Glutamatergic neuron (in vitro differentiated cells): ENCODE measurements around the gene RUSC1. TPM values are rescaled to one million over a fixed set of nuclear protein-coding genes. Genes with fewer than 3 reads are reported as not detected.
A peak's percentile ranks its signal among the peaks of the same experiment; 100 is the strongest.

Experiments
- DNase-seq: peaks from one replicate; pipeline ENCODE4 v3.0.0; 2022
- H3K27ac Mint-ChIP-seq: one replicate; pipeline ENCODE4 v1.8.0; 2020; ENCODE audit warnings: mild to moderate bottlenecking, mixed read lengths, inconsistent platforms; ENCODE audit not compliant: unreplicated experiment
- H3K27me3 Mint-ChIP-seq: one replicate; pipeline ENCODE4 v1.8.0; 2020; ENCODE audit warnings: mild to moderate bottlenecking, moderate library complexity, mixed read lengths, inconsistent platforms; ENCODE audit not compliant: unreplicated experiment
- H3K36me3 Mint-ChIP-seq: one replicate; pipeline ENCODE4 v1.8.0; 2020; ENCODE audit warnings: mild to moderate bottlenecking, mixed read lengths, inconsistent platforms; ENCODE audit not compliant: unreplicated experiment
- H3K4me1 Mint-ChIP-seq: one replicate; pipeline ENCODE4 v1.8.0; 2020; ENCODE audit warnings: mild to moderate bottlenecking, low read depth, mixed read lengths, inconsistent platforms; ENCODE audit not compliant: unreplicated experiment
- H3K4me3 Mint-ChIP-seq: one replicate; pipeline ENCODE4 v1.8.0; 2020; ENCODE audit warnings: mild to moderate bottlenecking, mixed read lengths, inconsistent platforms; ENCODE audit not compliant: unreplicated experiment
- H3K9me3 Mint-ChIP-seq: one replicate; pipeline ENCODE4 v1.8.0; 2020; ENCODE audit warnings: mild to moderate bottlenecking, moderate library complexity, mixed read lengths, inconsistent platforms; ENCODE audit not compliant: unreplicated experiment
- total RNA-seq: library from RNA; stranded (reverse); fragmentation: NEBNext Ultra II Directional; extraction: Animal tissue kit (Norgen Biotek cat#: 25700); gene quantifications from one replicate; pipeline ENCODE4 v1.2.1, GENCODE V29; 2021; ENCODE audit not compliant: unreplicated experiment
- TF ChIP-seq, protein P1 (sequence below): fragments of 200-600 bp; sonication (generic); IDR thresholded peaks from one replicate; pipeline ENCODE4 v1.5.0; 2021; ENCODE audit not compliant: partially characterized antibody, unreplicated experiment

RUSC1 gene
- total RNA-seq, 1 donor from 2014 or later = 305 TPM

DNA sequence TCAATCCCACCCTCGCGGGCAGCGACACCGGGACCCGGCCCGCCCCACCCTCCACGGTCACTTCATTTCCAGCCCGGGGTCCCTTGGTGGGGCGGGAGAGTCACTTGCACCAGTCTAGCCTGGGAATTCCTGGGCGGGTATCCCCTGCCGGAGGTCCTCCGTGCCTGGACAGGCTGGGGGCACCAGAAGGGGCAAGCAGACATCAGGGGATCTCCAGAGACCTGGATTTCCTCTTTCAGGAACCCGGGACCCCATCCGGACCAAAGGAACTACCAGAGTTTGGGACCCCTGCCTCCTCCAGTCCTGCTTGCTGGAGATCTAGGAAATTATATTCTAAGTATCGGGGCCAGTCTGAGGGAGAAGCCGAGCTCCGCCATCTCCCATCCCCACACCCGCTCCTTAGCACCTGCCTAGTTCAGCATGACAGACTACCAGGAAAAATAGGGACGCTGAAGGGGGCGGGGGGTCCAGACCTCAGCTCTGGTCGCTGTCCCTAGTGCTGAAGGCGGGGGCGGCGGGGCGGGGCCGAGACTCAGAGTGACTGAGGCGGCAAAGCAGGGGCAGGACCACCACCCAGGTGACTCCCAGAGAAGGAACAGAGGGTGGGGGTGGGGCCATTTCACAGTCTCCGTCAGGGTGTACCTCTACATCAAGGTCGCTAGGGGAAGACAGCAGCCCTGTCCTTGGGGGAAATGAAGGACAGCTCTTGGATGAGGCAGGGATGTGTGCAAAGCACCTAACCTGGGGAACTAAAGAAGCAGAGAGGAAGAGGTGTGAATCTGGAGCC lies 42.6 kb upstream of the RUSC1 start:
- peak overlapping the region; percentile 81 for H3K4me3 Mint-ChIP-seq
- peaks cover 3% of the 10 kb centered on the region for H3K27me3 Mint-ChIP-seq
- TF ChIP-seq, protein P1, sequence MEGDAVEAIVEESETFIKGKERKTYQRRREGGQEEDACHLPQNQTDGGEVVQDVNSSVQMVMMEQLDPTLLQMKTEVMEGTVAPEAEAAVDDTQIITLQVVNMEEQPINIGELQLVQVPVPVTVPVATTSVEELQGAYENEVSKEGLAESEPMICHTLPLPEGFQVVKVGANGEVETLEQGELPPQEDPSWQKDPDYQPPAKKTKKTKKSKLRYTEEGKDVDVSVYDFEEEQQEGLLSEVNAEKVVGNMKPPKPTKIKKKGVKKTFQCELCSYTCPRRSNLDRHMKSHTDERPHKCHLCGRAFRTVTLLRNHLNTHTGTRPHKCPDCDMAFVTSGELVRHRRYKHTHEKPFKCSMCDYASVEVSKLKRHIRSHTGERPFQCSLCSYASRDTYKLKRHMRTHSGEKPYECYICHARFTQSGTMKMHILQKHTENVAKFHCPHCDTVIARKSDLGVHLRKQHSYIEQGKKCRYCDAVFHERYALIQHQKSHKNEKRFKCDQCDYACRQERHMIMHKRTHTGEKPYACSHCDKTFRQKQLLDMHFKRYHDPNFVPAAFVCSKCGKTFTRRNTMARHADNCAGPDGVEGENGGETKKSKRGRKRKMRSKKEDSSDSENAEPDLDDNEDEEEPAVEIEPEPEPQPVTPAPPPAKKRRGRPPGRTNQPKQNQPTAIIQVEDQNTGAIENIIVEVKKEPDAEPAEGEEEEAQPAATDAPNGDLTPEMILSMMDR = no peak
- H3K27ac Mint-ChIP-seq = peak overlapping the region; percentile 48
- DNase-seq = peak; percentile 66
- no peaks in the 10 kb centered on the region for H3K36me3 Mint-ChIP-seq
- H3K9me3 Mint-ChIP-seq = peaks cover 9% of the 10 kb centered on the region
- H3K4me1 Mint-ChIP-seq = peaks cover 13% of the 10 kb centered on the region

DNA sequence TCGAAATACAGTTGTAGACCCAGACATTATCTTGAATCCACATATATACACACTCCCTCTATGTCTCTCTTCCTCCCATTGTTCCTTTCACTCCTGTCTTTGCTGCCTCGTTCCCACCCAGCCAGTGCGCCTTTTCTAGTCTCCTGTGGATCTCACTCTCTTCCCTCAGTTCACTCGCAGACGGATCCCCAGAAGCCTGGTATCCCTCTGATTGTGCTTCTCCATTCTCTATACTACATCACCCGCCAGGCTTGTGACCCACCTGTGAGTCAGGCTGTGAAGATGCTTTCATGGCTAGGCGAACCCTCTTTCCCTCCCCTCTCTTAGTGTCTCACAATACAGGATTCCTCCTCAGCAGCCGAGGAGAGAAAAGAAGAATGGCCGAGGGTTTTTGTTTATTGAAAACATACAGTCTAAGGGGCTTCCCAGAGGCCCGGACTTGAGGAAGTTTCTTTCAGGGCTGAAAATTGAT lies 42.0 kb upstream of the RUSC1 start:
- peaks cover 3% of the 10 kb centered on the region for H3K27me3 Mint-ChIP-seq
- H3K36me3 Mint-ChIP-seq = no peaks in the 10 kb centered on the region
- peaks cover 9% of the 10 kb centered on the region for H3K9me3 Mint-ChIP-seq
- peak overlapping the region; percentile 81 for H3K4me3 Mint-ChIP-seq
- TF ChIP-seq, protein P1 = peak; percentile 4
- H3K27ac Mint-ChIP-seq = peak overlapping the region; percentile 14
- no peak for DNase-seq
- peaks cover 13% of the 10 kb centered on the region for H3K4me1 Mint-ChIP-seq

DNA sequence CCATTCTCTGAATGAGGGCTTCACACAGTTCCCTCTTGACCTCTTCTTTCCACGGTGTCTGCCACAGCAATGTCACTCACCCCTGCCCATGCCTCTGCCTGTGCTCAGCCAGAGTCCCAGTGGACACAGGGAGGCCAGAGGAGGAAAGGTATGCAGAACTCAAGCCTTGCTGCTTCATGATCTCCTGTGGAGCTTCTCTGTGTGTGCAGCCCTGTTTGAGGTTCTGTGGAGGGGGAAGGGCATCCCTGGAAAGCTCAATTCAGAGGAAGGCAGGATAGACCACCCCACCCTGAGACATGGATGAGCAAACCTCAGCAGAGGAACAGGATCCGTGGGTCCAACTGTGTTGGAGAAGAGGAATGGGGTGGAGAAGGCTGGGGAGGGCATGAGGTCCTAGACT lies 41.4 kb upstream of the RUSC1 start:
- TF ChIP-seq, protein P1 = no peak
- Mint-ChIP-seq H3K4me3 (peak overlapping the region; percentile 74), H3K27ac (peak overlapping the region; percentile 45), H3K4me1 (peaks cover 13% of the 10 kb centered on the region), H3K9me3 (peaks cover 9% of the 10 kb centered on the region), H3K36me3 (no peaks in the 10 kb centered on the region), H3K27me3 (peaks cover 3% of the 10 kb centered on the region)
- DNase-seq = no peak

DNA sequence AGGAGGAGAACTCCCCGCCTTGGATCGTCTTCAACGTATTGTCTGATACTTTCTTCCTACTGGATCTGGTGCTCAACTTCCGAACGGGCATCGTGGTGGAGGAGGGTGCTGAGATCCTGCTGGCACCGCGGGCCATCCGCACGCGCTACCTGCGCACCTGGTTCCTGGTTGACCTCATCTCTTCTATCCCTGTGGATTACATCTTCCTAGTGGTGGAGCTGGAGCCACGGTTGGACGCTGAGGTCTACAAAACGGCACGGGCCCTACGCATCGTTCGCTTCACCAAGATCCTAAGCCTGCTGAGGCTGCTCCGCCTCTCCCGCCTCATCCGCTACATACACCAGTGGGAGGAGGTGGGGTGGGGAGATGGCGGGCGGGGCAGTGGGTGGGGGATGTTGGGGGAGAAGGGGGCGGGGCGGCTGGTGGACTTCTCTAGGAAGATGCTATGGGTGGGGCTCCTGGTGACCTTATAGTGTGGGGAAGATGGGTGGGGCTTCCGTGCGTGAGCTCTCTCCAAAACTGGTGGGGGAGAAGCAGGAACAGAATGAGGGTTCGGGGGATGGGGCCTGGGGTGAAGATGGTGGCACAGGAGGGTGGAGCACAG lies 38.1 kb upstream of the RUSC1 start:
- Mint-ChIP-seq H3K4me1 (peaks cover 13% of the 10 kb centered on the region), H3K27ac (no peak overlapping the region), H3K36me3 (peaks cover 4% of the 10 kb centered on the region), H3K9me3 (peaks cover 5% of the 10 kb centered on the region), H3K27me3 (peaks cover 5% of the 10 kb centered on the region), H3K4me3 (no peak overlapping the region)
- TF ChIP-seq, protein P1 = no peak
- DNase-seq = no peak

DNA sequence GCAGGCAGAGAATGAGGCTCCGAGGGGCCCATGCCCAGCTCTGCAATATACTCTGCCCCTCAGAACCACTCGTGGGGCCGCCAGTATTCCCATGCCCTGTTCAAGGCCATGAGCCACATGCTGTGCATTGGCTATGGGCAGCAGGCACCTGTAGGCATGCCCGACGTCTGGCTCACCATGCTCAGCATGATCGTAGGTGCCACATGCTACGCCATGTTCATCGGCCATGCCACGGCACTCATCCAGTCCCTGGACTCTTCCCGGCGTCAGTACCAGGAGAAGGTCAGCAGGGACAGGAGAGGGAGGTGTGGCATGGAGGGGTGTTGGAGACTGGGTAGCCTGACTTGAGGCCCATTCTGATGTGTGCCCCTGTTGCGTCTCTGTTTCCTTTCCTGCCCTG lies 36.2 kb upstream of the RUSC1 start:
- H3K27ac Mint-ChIP-seq = no peak overlapping the region
- peaks cover 2% of the 10 kb centered on the region for H3K27me3 Mint-ChIP-seq
- peaks cover 2% of the 10 kb centered on the region for H3K4me1 Mint-ChIP-seq
- H3K36me3 Mint-ChIP-seq = peaks cover 12% of the 10 kb centered on the region
- H3K9me3 Mint-ChIP-seq = peaks cover 10% of the 10 kb centered on the region
- no peak overlapping the region for H3K4me3 Mint-ChIP-seq
- TF ChIP-seq, protein P1 = no peak
- DNase-seq = no peak
